H1 (cell line): ENCODE results near the gene USP17L12.
"Not testable (repeated sequence)": the region's sequence is repeated elsewhere in the genome, so short reads cannot be mapped to it uniquely, and the experiment has no call there.

Experiments used
- CBX8 ChIP-seq: fragments of 300-800, 300-1000 bp; sonication (generic); IDR thresholded peaks from 2 replicates; pipeline ENCODE4 v1.7.1; 2016; ENCODE audit warnings: low read depth, low read length, borderline replicate concordance
- CREB1 ChIP-seq: IDR thresholded peaks from 2 replicates; pipeline ENCODE4 v1.6.1; 2012; ENCODE audit warnings: inconsistent platforms
- CTCF ChIP-seq, 3 experiments: IDR thresholded peaks; 1 replicate in 2 of 3; 2 replicates in 1 of 3; pipeline versions ENCODE4 v1.5.1 to v1.6.1; 2011; ENCODE audit warnings: low read length in 3 of 3, mild to moderate bottlenecking in 3 of 3, inconsistent platforms in 2 of 3, low read depth in 1 of 3, moderate library complexity in 1 of 3; ENCODE audit not compliant: insufficient read depth in 1 of 3; ENCODE audit errors: control extremely low read depth in 1 of 3
- EP300 ChIP-seq, 2 experiments: IDR thresholded peaks; 1 replicate in 1 of 2; 2 replicates in 1 of 2; pipeline ENCODE4 v1.6.1; 2011 to 2012; ENCODE audit warnings: low read depth in 2 of 2, low read length in 2 of 2, mild to moderate bottlenecking in 2 of 2, borderline replicate concordance in 1 of 2, inconsistent platforms in 1 of 2, moderate library complexity in 1 of 2
- EZH2 ChIP-seq: fragments of 200-600 bp; sonication (generic); IDR thresholded peaks from 2 replicates; pipeline ENCODE4 v1.7.1; 2012; ENCODE audit warnings: low read depth, mild to moderate bottlenecking, moderate library complexity, low read length, inconsistent platforms; ENCODE audit not compliant: severe bottlenecking
- POLR2A ChIP-seq, 2 experiments: IDR thresholded peaks; 1 replicate in 1 of 2; 2 replicates in 1 of 2; pipeline ENCODE4 v1.6.1; 2011; ENCODE audit warnings: low read depth in 2 of 2, low read length in 2 of 2, mild to moderate bottlenecking in 2 of 2; ENCODE audit errors: control extremely low read depth in 1 of 2
- SIN3A ChIP-seq, 2 experiments: IDR thresholded peaks in 1 of 2; conservative IDR thresholded peaks in 1 of 2; 2 replicates each; pipeline ENCODE4 v1.6.1; 2011 to 2012; ENCODE audit warnings: low read length in 2 of 2, improper control_type of control experiment in 1 of 2, low read depth in 1 of 2, mild to moderate bottlenecking in 1 of 2
- SRF ChIP-seq: IDR thresholded peaks from 2 replicates; pipeline ENCODE4 v1.6.1; 2011; ENCODE audit warnings: mild to moderate bottlenecking, low read depth, low read length, moderate library complexity
- USF2 ChIP-seq: IDR thresholded peaks from 2 replicates; pipeline ENCODE4 v1.6.1; 2011; ENCODE audit warnings: low read length, improper control_type of control experiment
- TF ChIP-seq, protein P1 (sequence below): IDR thresholded peaks from 2 replicates; pipeline ENCODE4 v1.6.1; 2011; ENCODE audit warnings: low read depth, mild to moderate bottlenecking, low read length; ENCODE audit not compliant: insufficient read depth

GRCh38 chr4:9247953-9248680 lies 28.2 kb downstream of the USP17L12 start, which contains the start of gene USP17L18:
- TF ChIP-seq USF2; CTCF (IDR thresholded peaks at IDR 0.05; ENCODE audit: control extremely low read depth in 1 of 3, insufficient read depth in 1 of 3, low read depth in 1 of 3, low read length in 3 of 3); EP300 (IDR thresholded peaks at IDR 0.05; ENCODE audit: borderline replicate concordance in 1 of 2, low read depth in 2 of 2, low read length in 2 of 2); SRF; SIN3A (conservative IDR thresholded peaks at IDR 0.05 in 1 of 2, IDR thresholded peaks at IDR 0.05 in 1 of 2; ENCODE audit: low read depth in 1 of 2, low read length in 2 of 2); CBX8; CREB1; POLR2A (IDR thresholded peaks at IDR 0.05; ENCODE audit: control extremely low read depth in 1 of 2, low read depth in 2 of 2, low read length in 2 of 2); EZH2: not testable (repeated sequence)
- TF ChIP-seq, protein P1, sequence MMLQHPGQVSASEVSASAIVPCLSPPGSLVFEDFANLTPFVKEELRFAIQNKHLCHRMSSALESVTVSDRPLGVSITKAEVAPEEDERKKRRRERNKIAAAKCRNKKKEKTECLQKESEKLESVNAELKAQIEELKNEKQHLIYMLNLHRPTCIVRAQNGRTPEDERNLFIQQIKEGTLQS = not testable (repeated sequence)
